IMR-90 (cell line): ENCODE results near the gene ALX4. TPM values are rescaled to one million over a fixed set of nuclear protein-coding genes. Genes with fewer than 3 reads are reported as not detected.

Source experiments
- ATAC-seq: fragments of 200-7000 bp; cut with Tn5 transposase; 2 replicates; pipeline ENCODE4 v1.9.1; 2020; ENCODE audit warnings: low read depth, mild to moderate bottlenecking, moderate library complexity
- BruUV-seq: library from RNA; stranded (reverse); fragments of 400-500 nt; replicated peaks from 2 replicates; lab custom pipeline; 2021; lab: Mats Ljungman, UMichigan
- CTCF ChIA-PET: fragments of 300-600 bp; formaldehyde crosslinking; extraction: SDS; loops from one replicate; lab custom pipeline; 2021; ENCODE audit warnings: antibody characterized with exemption; lab: Yijun Ruan, JAX
- POLR2A ChIA-PET: fragments of 300-600 bp; sonication (Branson Sonifier 250); formaldehyde crosslinking; loops from one replicate; lab custom pipeline; 2022; ENCODE audit warnings: antibody characterized with exemption; ENCODE audit not compliant: unreplicated experiment; lab: Charles Lee
- DNase-seq: peaks from one replicate; pipeline ENCODE4 v3.0.0; 2013
- H2AFZ ChIP-seq: replicated peaks from 2 replicates; pipeline ENCODE3; 2013; ENCODE audit warnings: low read length, mild to moderate bottlenecking; ENCODE audit not compliant: poor library complexity
- H2AK5ac ChIP-seq: 2 replicates; pipeline ENCODE4 v1.6.1; 2013; ENCODE audit warnings: low read depth, low read length, inconsistent platforms
- H2AK9ac ChIP-seq: replicated peaks from 2 replicates; pipeline ENCODE3; 2013; ENCODE audit warnings: mild to moderate bottlenecking, low read depth, low read length, moderate library complexity; ENCODE audit not compliant: poor library complexity
- H2BK120ac ChIP-seq: 2 replicates; pipeline ENCODE4 v1.6.1; 2013; ENCODE audit warnings: low read depth, low read length, inconsistent platforms
- H2BK15ac ChIP-seq: 3 replicates; pipeline ENCODE4 v1.6.1; 2013; ENCODE audit warnings: low read depth, low read length, inconsistent platforms
- H2BK20ac ChIP-seq: 2 replicates; pipeline ENCODE4 v1.6.1; 2013; ENCODE audit warnings: low read depth, mild to moderate bottlenecking, inconsistent platforms, low read length, moderate library complexity
- H2BK5ac ChIP-seq: 2 replicates; pipeline ENCODE4 v1.6.1; 2013; ENCODE audit warnings: mild to moderate bottlenecking, low read depth, low read length, inconsistent platforms; ENCODE audit not compliant: poor library complexity, severe bottlenecking
- H3K14ac ChIP-seq: replicated peaks from 2 replicates; pipeline ENCODE4 v1.6.1; 2013; ENCODE audit warnings: low read depth, low read length, inconsistent platforms
- H3K18ac ChIP-seq: 2 replicates; pipeline ENCODE4 v1.6.1; 2013; ENCODE audit warnings: low read depth, low read length, control low read depth
- H3K23ac ChIP-seq: 2 replicates; pipeline ENCODE4 v1.6.1; 2013; ENCODE audit warnings: low read depth, low read length, inconsistent platforms
- H3K27ac ChIP-seq: 2 replicates; pipeline ENCODE4 v1.5.1; 2013; ENCODE audit warnings: mild to moderate bottlenecking, control low read depth, low read length; ENCODE audit not compliant: insufficient read depth
- H3K27me3 ChIP-seq: 2 replicates; pipeline ENCODE4 v1.6.1; 2013; ENCODE audit warnings: low read length; ENCODE audit not compliant: control insufficient read depth, insufficient read depth
- H3K36me3 ChIP-seq: 2 replicates; pipeline ENCODE4 v1.6.1; 2013; ENCODE audit warnings: low read length, mixed read lengths; ENCODE audit not compliant: control insufficient read depth, insufficient read depth
- H3K4ac ChIP-seq: 2 replicates; pipeline ENCODE4 v1.6.1; 2013; ENCODE audit warnings: low read depth, low read length, inconsistent platforms
- H3K4me1 ChIP-seq: 2 replicates; pipeline ENCODE4 v1.6.1; 2013; ENCODE audit warnings: low read length, mixed read lengths; ENCODE audit not compliant: control insufficient read depth, insufficient read depth
- H3K4me2 ChIP-seq: 2 replicates; pipeline ENCODE4 v1.6.1; 2013; ENCODE audit warnings: low read depth, mild to moderate bottlenecking, control low read depth, low read length, moderate library complexity
- H3K4me3 ChIP-seq: 2 replicates; pipeline ENCODE4 v1.5.1; 2013; ENCODE audit warnings: low read depth, mild to moderate bottlenecking, control low read depth, low read length, moderate library complexity; ENCODE audit not compliant: insufficient read depth
- H3K56ac ChIP-seq: 2 replicates; pipeline ENCODE4 v1.6.1; 2013; ENCODE audit warnings: low read length, inconsistent platforms; ENCODE audit not compliant: insufficient read depth; ENCODE audit errors: extremely low read depth
- H3K79me1 ChIP-seq, 2 experiments: 2 replicates each; pipeline ENCODE4 v1.6.1; 2013; ENCODE audit warnings: low read length in 2 of 2, inconsistent platforms in 1 of 2, low read depth in 1 of 2
- H3K9ac ChIP-seq: 2 replicates; pipeline ENCODE4 v1.6.1; 2013; ENCODE audit warnings: low read depth, low read length, control low read depth
- H3K9me1 ChIP-seq: 2 replicates; pipeline ENCODE4 v1.6.1; 2013; ENCODE audit warnings: low read length, inconsistent platforms; ENCODE audit not compliant: insufficient read depth
- H3K9me3 ChIP-seq: 2 replicates; pipeline ENCODE4 v1.6.1; 2013; ENCODE audit warnings: low read length; ENCODE audit not compliant: control insufficient read depth, insufficient read depth
- H4K20me1 ChIP-seq: 2 replicates; pipeline ENCODE4 v1.6.1; 2013; ENCODE audit warnings: low read length, inconsistent platforms; ENCODE audit not compliant: insufficient read depth
- H4K5ac ChIP-seq: 2 replicates; pipeline ENCODE4 v1.6.1; 2013; ENCODE audit warnings: mild to moderate bottlenecking, low read depth, low read length, control low read depth
- H4K8ac ChIP-seq, 2 experiments: 2 replicates each; pipeline ENCODE4 v1.6.1; 2013; ENCODE audit warnings: low read depth in 2 of 2, low read length in 2 of 2, control low read depth in 1 of 2, inconsistent platforms in 1 of 2
- H4K91ac ChIP-seq: 2 replicates; pipeline ENCODE4 v1.6.1; 2013; ENCODE audit warnings: low read depth, low read length, inconsistent platforms; ENCODE audit not compliant: insufficient read depth
- BHLHE40 ChIP-seq: fragments of 150-350 bp; IDR thresholded peaks from 2 replicates; pipeline ENCODE4 v1.6.1; 2016; ENCODE audit warnings: mild to moderate bottlenecking, low read depth, low read length
- CEBPB ChIP-seq: IDR thresholded peaks from 2 replicates; pipeline ENCODE4 v1.6.1; 2012; ENCODE audit warnings: low read depth, low read length, improper control_type of control experiment
- CHD1 ChIP-seq: IDR thresholded peaks from 2 replicates; pipeline ENCODE4 v1.6.1; 2012; ENCODE audit warnings: low read depth, low read length, improper control_type of control experiment
- FOS ChIP-seq: fragments of 150-350 bp; IDR thresholded peaks from 2 replicates; pipeline ENCODE4 v1.6.1; 2016; ENCODE audit warnings: low read depth, low read length
- MAFK ChIP-seq: IDR thresholded peaks from 2 replicates; pipeline ENCODE4 v1.6.1; 2012; ENCODE audit warnings: low read depth, low read length, improper control_type of control experiment
- MAZ ChIP-seq: IDR thresholded peaks from 2 replicates; pipeline ENCODE4 v1.6.1; 2012; ENCODE audit warnings: low read depth, mild to moderate bottlenecking, low read length, improper control_type of control experiment, moderate library complexity, borderline replicate concordance
- MXI1 ChIP-seq: IDR thresholded peaks from 2 replicates; pipeline ENCODE4 v1.6.1; 2012; ENCODE audit warnings: low read depth, mild to moderate bottlenecking, low read length, moderate library complexity, borderline replicate concordance
- NFE2L2 ChIP-seq: fragments of 150-350 bp; IDR thresholded peaks from 2 replicates; pipeline ENCODE4 v1.6.1; 2016; ENCODE audit warnings: low read depth, mild to moderate bottlenecking, low read length
- POLR2A ChIP-seq: IDR thresholded peaks from 2 replicates; pipeline ENCODE4 v1.6.1; 2012; ENCODE audit warnings: mild to moderate bottlenecking, low read depth, low read length
- RAD21 ChIP-seq: IDR thresholded peaks from 2 replicates; pipeline ENCODE4 v1.6.1; 2012; ENCODE audit warnings: low read length, improper control_type of control experiment
- RCOR1 ChIP-seq: IDR thresholded peaks from 2 replicates; pipeline ENCODE4 v1.6.1; 2012; ENCODE audit warnings: mild to moderate bottlenecking, low read length, improper control_type of control experiment; ENCODE audit not compliant: insufficient replicate concordance
- RFX5 ChIP-seq: IDR thresholded peaks from 2 replicates; pipeline ENCODE4 v1.8.0; 2012; ENCODE audit warnings: low read depth, mild to moderate bottlenecking, low read length, moderate library complexity
- SMC3 ChIP-seq: fragments of 150-350 bp; IDR thresholded peaks from 2 replicates; pipeline ENCODE4 v1.6.1; 2016; ENCODE audit warnings: low read depth, mild to moderate bottlenecking, antibody characterized with exemption, low read length, moderate library complexity
- WGBS, 2 experiments: methylation state at CpG; one replicate each; pipeline versions ENCODE4 v1.1.5 to v1.1.7; 2013; ENCODE audit warnings: missing lambda C conversion rate in 2 of 2; ENCODE audit not compliant: insufficient read length in 1 of 2; ENCODE audit errors: extremely low coverage in 2 of 2; 5-methylcytosine and 5-hydroxymethylcytosine counted together
- dilution Hi-C: fragments of 300-500 bp; cut with HindIII; formaldehyde crosslinking; loops from one replicate; pipeline ENCODE4 v1.14.3; 2018; ENCODE audit warnings: low sequenced_read_pairs; ENCODE audit not compliant: unreplicated experiment
- in situ Hi-C: fragments of 300-500 bp; cut with MboI; formaldehyde crosslinking; loops from 3 replicates; pipeline ENCODE4 v1.14.3; 2019; ENCODE audit warnings: low sequenced_read_pairs, inconsistent platforms, mixed read lengths
- intact Hi-C: fragments of 100-400 bp; cut with micrococcal nuclease; formaldehyde crosslinking; loops from 2 replicates; pipeline ENCODE4 v1.10.0; 2022
- polyA plus RNA-seq, 3 experiments: library from polyadenylated mRNA; depleted of rRNA; stranded (reverse); fragments of >200 nt; gene quantifications; 2 replicates each; pipeline ENCODE4 v1.2.3, GENCODE V29; 2012; ENCODE audit warnings: low replicate concordance in 1 of 3
- total RNA-seq: library from RNA; depleted of rRNA; stranded (reverse); fragments of >200 nt; gene quantifications from 2 replicates; pipeline ENCODE4 v1.2.3, GENCODE V29; 2012
- TF ChIP-seq, protein P1 (sequence below): fragments of 150-350 bp; IDR thresholded peaks from 2 replicates; pipeline ENCODE4 v1.6.1; 2016; ENCODE audit warnings: low read depth, mild to moderate bottlenecking, low read length, moderate library complexity, borderline replicate concordance
- TF ChIP-seq, protein P2 (sequence below): fragments of 150-350 bp; IDR thresholded peaks from 2 replicates; pipeline ENCODE4 v1.6.1; 2017; ENCODE audit warnings: mild to moderate bottlenecking, antibody characterized with exemption, low read length, low read depth
- TF ChIP-seq, protein P3 (sequence below): conservative IDR thresholded peaks from 2 replicates; pipeline ENCODE4 v1.5.1; 2012; ENCODE audit warnings: mild to moderate bottlenecking, low read depth, low read length, improper control_type of control experiment

The ALX4 gene
- total and polyA plus RNA-seq, 2 of the 4 experiments (the other 2 are of a cell fraction), result not detected

DNA sequence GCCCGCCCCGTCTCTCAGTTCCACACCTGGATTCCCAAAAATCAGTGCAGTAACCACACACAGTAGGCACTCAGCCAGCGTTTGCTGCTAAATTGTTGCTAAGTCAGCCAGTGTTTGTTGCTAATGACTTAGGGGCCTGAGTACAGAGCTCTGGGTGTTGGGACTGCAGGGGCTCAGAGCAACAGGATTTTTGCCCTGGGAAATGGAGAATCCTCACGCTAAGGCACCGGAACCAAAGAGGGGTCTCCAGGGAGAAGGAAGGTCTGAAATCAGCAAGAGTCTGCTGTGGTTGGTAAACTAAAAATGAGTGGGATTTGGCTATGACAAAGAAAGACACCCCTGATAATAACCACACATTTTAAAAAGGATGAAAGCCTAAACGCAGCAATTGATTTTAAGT is 22.7 kb upstream of the ALX4 start:
- H3K4me1 ChIP-seq, result no peaks in the 10 kb centered on the region
- ChIA-PET POLR2A (no interaction called here), CTCF (no interaction called here)
- H4K5ac ChIP-seq, result no peak overlapping the region
- dilution Hi-C loops, result no loop called here
- no peaks in the 10 kb centered on the region for H3K9me1 ChIP-seq
- H2AK5ac ChIP-seq, result no peak overlapping the region
- in situ Hi-C loops, result no loop called here
- H3K79me1 ChIP-seq, result no peaks in the 10 kb centered on the region
- DNase-seq (no peak), ATAC-seq (no peak)
- H4K8ac ChIP-seq, result no peak overlapping the region
- H2BK15ac ChIP-seq, result no peak overlapping the region
- H3K27me3 ChIP-seq, result peaks cover 72% of the 10 kb centered on the region
- H4K91ac ChIP-seq, result no peak overlapping the region
- no peak overlapping the region for H2BK120ac ChIP-seq
- H3K9me3 ChIP-seq, result peaks cover 2% of the 10 kb centered on the region; the same call in 1 of the 2 replicates
- H3K9ac ChIP-seq, result no peak overlapping the region
- H3K14ac ChIP-seq, result no peak overlapping the region
- no peak overlapping the region for H3K4ac ChIP-seq
- H3K56ac ChIP-seq, result no peak overlapping the region
- H2AFZ ChIP-seq, result no peak overlapping the region
- H3K4me3 ChIP-seq, result no peak overlapping the region
- H4K20me1 ChIP-seq, result no peaks in the 10 kb centered on the region
- H2AK9ac ChIP-seq, result no peak overlapping the region
- H3K27ac ChIP-seq, result no peak overlapping the region
- BruUV-seq, result no TSS peak
- H3K4me2 ChIP-seq, result no peak overlapping the region
- no peak for TF ChIP-seq RFX5
- TF ChIP-seq, protein P1, sequence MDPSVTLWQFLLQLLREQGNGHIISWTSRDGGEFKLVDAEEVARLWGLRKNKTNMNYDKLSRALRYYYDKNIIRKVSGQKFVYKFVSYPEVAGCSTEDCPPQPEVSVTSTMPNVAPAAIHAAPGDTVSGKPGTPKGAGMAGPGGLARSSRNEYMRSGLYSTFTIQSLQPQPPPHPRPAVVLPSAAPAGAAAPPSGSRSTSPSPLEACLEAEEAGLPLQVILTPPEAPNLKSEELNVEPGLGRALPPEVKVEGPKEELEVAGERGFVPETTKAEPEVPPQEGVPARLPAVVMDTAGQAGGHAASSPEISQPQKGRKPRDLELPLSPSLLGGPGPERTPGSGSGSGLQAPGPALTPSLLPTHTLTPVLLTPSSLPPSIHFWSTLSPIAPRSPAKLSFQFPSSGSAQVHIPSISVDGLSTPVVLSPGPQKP, result no peak
- TF ChIP-seq BHLHE40, result no peak
- TF ChIP-seq MXI1, result no peak
- no peak for TF ChIP-seq SMC3
- no peak for TF ChIP-seq CHD1
- TF ChIP-seq, protein P2, sequence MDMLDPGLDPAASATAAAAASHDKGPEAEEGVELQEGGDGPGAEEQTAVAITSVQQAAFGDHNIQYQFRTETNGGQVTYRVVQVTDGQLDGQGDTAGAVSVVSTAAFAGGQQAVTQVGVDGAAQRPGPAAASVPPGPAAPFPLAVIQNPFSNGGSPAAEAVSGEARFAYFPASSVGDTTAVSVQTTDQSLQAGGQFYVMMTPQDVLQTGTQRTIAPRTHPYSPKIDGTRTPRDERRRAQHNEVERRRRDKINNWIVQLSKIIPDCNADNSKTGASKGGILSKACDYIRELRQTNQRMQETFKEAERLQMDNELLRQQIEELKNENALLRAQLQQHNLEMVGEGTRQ, result no peak
- no peak for TF ChIP-seq RAD21
- TF ChIP-seq MAFK, result no peak
- no peak for TF ChIP-seq POLR2A
- no peak for TF ChIP-seq RCOR1
- no peak for TF ChIP-seq NFE2L2
- TF ChIP-seq, protein P3, sequence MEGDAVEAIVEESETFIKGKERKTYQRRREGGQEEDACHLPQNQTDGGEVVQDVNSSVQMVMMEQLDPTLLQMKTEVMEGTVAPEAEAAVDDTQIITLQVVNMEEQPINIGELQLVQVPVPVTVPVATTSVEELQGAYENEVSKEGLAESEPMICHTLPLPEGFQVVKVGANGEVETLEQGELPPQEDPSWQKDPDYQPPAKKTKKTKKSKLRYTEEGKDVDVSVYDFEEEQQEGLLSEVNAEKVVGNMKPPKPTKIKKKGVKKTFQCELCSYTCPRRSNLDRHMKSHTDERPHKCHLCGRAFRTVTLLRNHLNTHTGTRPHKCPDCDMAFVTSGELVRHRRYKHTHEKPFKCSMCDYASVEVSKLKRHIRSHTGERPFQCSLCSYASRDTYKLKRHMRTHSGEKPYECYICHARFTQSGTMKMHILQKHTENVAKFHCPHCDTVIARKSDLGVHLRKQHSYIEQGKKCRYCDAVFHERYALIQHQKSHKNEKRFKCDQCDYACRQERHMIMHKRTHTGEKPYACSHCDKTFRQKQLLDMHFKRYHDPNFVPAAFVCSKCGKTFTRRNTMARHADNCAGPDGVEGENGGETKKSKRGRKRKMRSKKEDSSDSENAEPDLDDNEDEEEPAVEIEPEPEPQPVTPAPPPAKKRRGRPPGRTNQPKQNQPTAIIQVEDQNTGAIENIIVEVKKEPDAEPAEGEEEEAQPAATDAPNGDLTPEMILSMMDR, result no peak
- no peak for TF ChIP-seq FOS
- no peak for TF ChIP-seq MAZ
- no peak for TF ChIP-seq CEBPB
- intact Hi-C loops, result no loop called here
- H3K36me3 ChIP-seq, result no peaks in the 10 kb centered on the region
- no peak overlapping the region for H2BK20ac ChIP-seq
- no CpG with 5 or more reads among the region's 6 CpGs for WGBS, 2 experiments
- no peak overlapping the region for H2BK5ac ChIP-seq
- H3K23ac ChIP-seq, result no peak overlapping the region
- no peak overlapping the region for H3K18ac ChIP-seq
